H9 (cell line): ENCODE results near the gene BCORL1. TPM values are rescaled to one million over a fixed set of nuclear protein-coding genes. Genes with fewer than 3 reads are reported as not detected.
A peak's percentile ranks its signal among the peaks of the same experiment; 100 is the strongest.

Source experiments
- DNase-seq: peaks from one replicate; pipeline ENCODE4 v3.0.0-alpha.2; 2017
- H2AFZ ChIP-seq: one replicate; pipeline ENCODE4 v1.6.1; 2013; ENCODE audit warnings: mild to moderate bottlenecking, low read length, control low read depth, moderate library complexity
- H2AK5ac ChIP-seq: 2 replicates; pipeline ENCODE4 v1.6.1; 2013; ENCODE audit warnings: low read length, control low read depth, mixed read lengths; ENCODE audit not compliant: insufficient read length
- H2BK120ac ChIP-seq: one replicate; pipeline ENCODE4 v1.6.1; 2013; ENCODE audit warnings: low read depth, mild to moderate bottlenecking, low read length, control low read depth, inconsistent platforms; ENCODE audit not compliant: poor library complexity, severe bottlenecking
- H2BK12ac ChIP-seq: 2 replicates; pipeline ENCODE4 v1.6.1; 2013; ENCODE audit warnings: low read length, control low read depth, mixed read lengths, low read depth; ENCODE audit not compliant: insufficient read length
- H2BK15ac ChIP-seq: 2 replicates; pipeline ENCODE4 v1.6.1; 2013; ENCODE audit warnings: low read depth, low read length, control low read depth
- H2BK20ac ChIP-seq: one replicate; pipeline ENCODE4 v1.6.1; 2013; ENCODE audit warnings: low read depth, mild to moderate bottlenecking, low read length, control low read depth, inconsistent platforms; ENCODE audit not compliant: poor library complexity, severe bottlenecking
- H2BK5ac ChIP-seq: 2 replicates; pipeline ENCODE4 v1.6.1; 2013; ENCODE audit warnings: low read length, control low read depth, mixed read lengths; ENCODE audit not compliant: insufficient read length
- H3K14ac ChIP-seq: 2 replicates; pipeline ENCODE4 v1.6.1; 2013; ENCODE audit warnings: low read length, control low read depth; ENCODE audit not compliant: insufficient read depth
- H3K18ac ChIP-seq: 2 replicates; pipeline ENCODE4 v1.6.1; 2013; ENCODE audit warnings: low read depth, mild to moderate bottlenecking, mixed read lengths, low read length, control low read depth; ENCODE audit not compliant: insufficient read length
- H3K23ac ChIP-seq: 2 replicates; pipeline ENCODE4 v1.6.1; 2013; ENCODE audit warnings: low read length, control low read depth, mixed read lengths, low read depth; ENCODE audit not compliant: insufficient read length
- H3K23me2 ChIP-seq: 2 replicates; pipeline ENCODE4 v1.6.1; 2013; ENCODE audit warnings: low read depth, mild to moderate bottlenecking, mixed read lengths, low read length, control low read depth; ENCODE audit not compliant: insufficient read length, poor library complexity, severe bottlenecking
- H3K27ac ChIP-seq: 2 replicates; pipeline ENCODE4 v1.5.1; 2013; ENCODE audit warnings: low read length, control low read depth, mixed read lengths, low read depth; ENCODE audit not compliant: insufficient read length
- H3K27me3 ChIP-seq: 2 replicates; pipeline ENCODE4 v1.6.1; 2013; ENCODE audit warnings: low read length, control low read depth, inconsistent platforms; ENCODE audit not compliant: insufficient read depth
- H3K4ac ChIP-seq: 2 replicates; pipeline ENCODE4 v1.6.1; 2013; ENCODE audit warnings: low read depth, mild to moderate bottlenecking, control low read depth, inconsistent platforms, low read length, moderate library complexity
- H3K4me1 ChIP-seq: 2 replicates; pipeline ENCODE4 v1.6.1; 2013; ENCODE audit warnings: low read length, control low read depth, inconsistent platforms; ENCODE audit not compliant: insufficient read depth
- H3K4me2 ChIP-seq: 2 replicates; pipeline ENCODE4 v1.6.1; 2013; ENCODE audit warnings: low read length, control low read depth, mixed read lengths; ENCODE audit not compliant: insufficient read length, insufficient read depth
- H3K56ac ChIP-seq: 2 replicates; pipeline ENCODE4 v1.6.1; 2013; ENCODE audit warnings: low read depth, mild to moderate bottlenecking, mixed read lengths, low read length, control low read depth; ENCODE audit not compliant: insufficient read length
- H3K79me1 ChIP-seq: 2 replicates; pipeline ENCODE4 v1.6.1; 2013; ENCODE audit warnings: low read depth, mild to moderate bottlenecking, moderate library complexity, low read length, control low read depth, inconsistent platforms; ENCODE audit not compliant: insufficient read depth, poor library complexity, severe bottlenecking
- H3K79me2 ChIP-seq: 2 replicates; pipeline ENCODE4 v1.6.1; 2013; ENCODE audit warnings: low read length, control low read depth, inconsistent platforms; ENCODE audit not compliant: insufficient read depth
- H3K9ac ChIP-seq: 2 replicates; pipeline ENCODE4 v1.6.1; 2013; ENCODE audit warnings: low read length, control low read depth, mixed read lengths; ENCODE audit not compliant: insufficient read length; ENCODE audit errors: extremely low read depth
- H3K9me3 ChIP-seq: one replicate; pipeline ENCODE4 v1.6.1; 2013; ENCODE audit warnings: low read depth, low read length, inconsistent platforms; ENCODE audit not compliant: control insufficient read depth
- H3T11ph ChIP-seq: one replicate; pipeline ENCODE4 v1.6.1; 2013; ENCODE audit warnings: mild to moderate bottlenecking, low read length, control low read depth, inconsistent platforms
- H4K20me1 ChIP-seq: one replicate; pipeline ENCODE4 v1.6.1; 2013; ENCODE audit not compliant: control insufficient read depth, insufficient read length, insufficient read depth
- H4K5ac ChIP-seq: 2 replicates; pipeline ENCODE4 v1.6.1; 2013; ENCODE audit warnings: low read depth, mild to moderate bottlenecking, mixed read lengths, low read length, control low read depth; ENCODE audit not compliant: insufficient read length
- H4K8ac ChIP-seq: replicated peaks from 2 replicates; pipeline ENCODE4 v1.6.1; 2013; ENCODE audit warnings: low read length, control low read depth, mixed read lengths, low read depth; ENCODE audit not compliant: insufficient read length
- H4K91ac ChIP-seq: 2 replicates; pipeline ENCODE4 v1.6.1; 2013; ENCODE audit warnings: low read depth, mild to moderate bottlenecking, moderate library complexity, mixed read lengths, low read length, control low read depth; ENCODE audit not compliant: insufficient read length
- H3K27ac Mint-ChIP-seq, 3 experiments: 2 replicates in 2 of 3; 3 replicates in 1 of 3; pipeline ENCODE4 v1.8.0; 2020 to 2021; ENCODE audit warnings: mixed read lengths in 3 of 3, mild to moderate bottlenecking in 1 of 3, moderate library complexity in 1 of 3
- H3K27me3 Mint-ChIP-seq: 2 replicates; pipeline ENCODE4 v1.8.0; 2021; ENCODE audit warnings: low read depth, mild to moderate bottlenecking, moderate library complexity, mixed read lengths
- H3K36me3 Mint-ChIP-seq, 3 experiments: 2 replicates in 2 of 3; 3 replicates in 1 of 3; pipeline ENCODE4 v1.8.0; 2020 to 2021; ENCODE audit warnings: low read depth in 3 of 3, mixed read lengths in 3 of 3; ENCODE audit not compliant: insufficient read depth in 1 of 3
- H3K4me1 Mint-ChIP-seq, 2 experiments: 2 replicates each; pipeline ENCODE4 v1.8.0; 2020; ENCODE audit warnings: mixed read lengths in 2 of 2
- H3K4me3 Mint-ChIP-seq, 2 experiments: 2 replicates in 1 of 2; 3 replicates in 1 of 2; pipeline ENCODE4 v1.8.0; 2020 to 2021; ENCODE audit warnings: mild to moderate bottlenecking in 2 of 2, mixed read lengths in 2 of 2, moderate library complexity in 1 of 2
- H3K9me3 Mint-ChIP-seq, 2 experiments: 2 replicates in 1 of 2; 3 replicates in 1 of 2; pipeline ENCODE4 v1.8.0; 2020; ENCODE audit warnings: mild to moderate bottlenecking in 2 of 2, mixed read lengths in 2 of 2, moderate library complexity in 1 of 2
- CTCF ChIP-seq: fragments of 200-600 bp; sonication (generic); conservative IDR thresholded peaks from 3 replicates; pipeline ENCODE4 v1.8.0; 2021; ENCODE audit warnings: antibody characterized with exemption, mild to moderate bottlenecking
- WGBS: extraction: QIAGEN DNeasy Blood & Tissue Kit; methylation state at CpG from one replicate; pipeline ENCODE4 v1.1.7; 2013; ENCODE audit warnings: missing lambda C conversion rate, low lambda C conversion rate, mixed read lengths; ENCODE audit not compliant: insufficient read length; ENCODE audit errors: extremely low coverage; 5-methylcytosine and 5-hydroxymethylcytosine counted together
- total RNA-seq: library from RNA; stranded (reverse); gene quantifications from 2 replicates; pipeline ENCODE4 v1.2.1, GENCODE V29; 2021

The BCORL1 gene
- total RNA-seq, 1 experiment from 2014 or later = 6.1 TPM

- Histone ChIP-seq H3K27me3 (peaks cover 15% of the 10 kb centered on the region; the same call in 1 of the 2 replicates), H3K79me2 (no peaks in the 10 kb centered on the region), H3K9me3 (peaks cover 8% of the 10 kb centered on the region), H2BK5ac (no peak overlapping the region), H3K79me1 (no peaks in the 10 kb centered on the region), H2AK5ac (no peak overlapping the region), H3K4me2 (peak overlapping the region; percentile 28), H3K56ac (no peak overlapping the region), H2BK15ac (no peak overlapping the region), H3K18ac (no peak overlapping the region), H4K91ac (no peak overlapping the region), H3K23me2 (peaks cover 17% of the 10 kb centered on the region), H3K23ac (no peak overlapping the region), H4K20me1 (no peaks in the 10 kb centered on the region), H3K9ac (no peak overlapping the region), H4K8ac (no peak overlapping the region), H4K5ac (no peak overlapping the region), H2BK12ac (no peak overlapping the region), H2BK120ac (no peak overlapping the region), H3K4ac (no peak overlapping the region), H3T11ph (no peak overlapping the region), H2AFZ (no peak overlapping the region), H3K27ac (no peak overlapping the region), H3K14ac (no peak overlapping the region), H3K4me1 (no peaks in the 10 kb centered on the region), H2BK20ac (no peak overlapping the region)
- Mint-ChIP-seq H3K9me3 (peaks cover 0 to 46% of the 10 kb centered on the region in 2 experiments; a peak in 2 of 5 replicates), H3K27me3 (peaks cover 66% of the 10 kb centered on the region), H3K4me3 (peak overlapping the region; percentile 38 to 82; a peak in 4 of 5 replicates), H3K27ac (no peak overlapping the region), H3K4me1 (peaks cover 0 to 6% of the 10 kb centered on the region in 2 experiments; a peak in 2 of 4 replicates), H3K36me3 (peaks cover 0 to 4% (median 0%) of the 10 kb centered on the region in 3 experiments; a peak in 3 of 7 replicates)
- WGBS = no CpG with 5 or more reads among the region's 35 CpGs
- no peak for TF ChIP-seq CTCF
- peak; percentile 36 for DNase-seq
Observed at GRCh38 chrX:129979207-129979920, 3.1 kb upstream of the BCORL1 start.
